MV-4-11 (cell line): ENCODE results near the gene SCIMP.
"Not testable (repeated sequence)": the region's sequence is repeated elsewhere in the genome, so short reads cannot be mapped to it uniquely, and the experiment has no call there.

Source experiments
- DNase-seq: peaks from one replicate; lab custom pipeline; 2025; lab: John Stamatoyannopoulos, UW

SCIMP gene

DNA sequence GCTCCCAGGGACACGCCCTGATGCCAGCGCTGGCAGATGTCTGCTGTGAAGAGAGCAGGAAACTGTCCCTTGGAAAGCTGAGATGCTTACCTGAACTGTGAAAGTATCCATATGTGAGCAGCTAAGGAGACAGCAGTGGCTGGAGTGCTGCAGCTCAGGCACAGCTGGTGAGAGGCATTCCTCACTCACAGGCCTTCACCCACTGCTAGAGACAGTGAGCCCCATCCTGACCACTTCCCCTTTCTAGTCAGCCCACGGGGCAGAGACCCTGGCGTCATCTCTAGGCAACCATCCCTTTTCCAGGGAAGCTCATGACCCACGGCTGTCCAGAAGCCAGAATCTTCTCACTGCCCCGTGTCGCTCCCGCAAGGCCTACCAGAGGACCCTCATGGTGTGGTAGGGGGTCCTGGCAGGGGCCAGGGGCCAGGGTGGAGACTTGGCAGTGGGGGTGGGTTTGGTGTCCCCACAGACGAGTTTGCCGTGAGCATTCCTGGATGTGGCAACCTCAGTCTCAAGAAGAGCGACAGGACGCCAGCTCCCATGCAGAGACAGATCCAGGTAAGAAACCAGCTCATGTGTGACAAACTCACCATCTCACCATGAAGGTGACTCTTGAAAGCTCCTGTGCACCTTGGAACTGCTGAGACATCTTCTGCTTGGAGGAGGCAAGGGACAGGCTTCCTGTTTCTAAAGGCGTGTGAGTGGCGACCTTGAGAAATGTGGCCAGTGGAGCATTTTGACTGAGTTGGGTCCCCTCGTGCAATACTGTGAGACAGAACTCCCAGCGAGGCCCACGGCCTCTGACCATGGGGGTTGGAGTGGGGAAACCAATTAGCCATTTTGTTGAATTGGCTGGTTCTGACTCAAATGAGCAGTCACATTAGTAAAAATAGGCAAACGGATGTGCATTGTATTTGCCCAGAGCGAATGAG lies at the start of gene SCIMP:
TSS of gene SCIMP (minus strand) at position 216 of the 932 bp plus-strand sequence. CDS start at position 111, 105 bp downstream.
- DNase-seq: peak; percentile 93

DNA sequence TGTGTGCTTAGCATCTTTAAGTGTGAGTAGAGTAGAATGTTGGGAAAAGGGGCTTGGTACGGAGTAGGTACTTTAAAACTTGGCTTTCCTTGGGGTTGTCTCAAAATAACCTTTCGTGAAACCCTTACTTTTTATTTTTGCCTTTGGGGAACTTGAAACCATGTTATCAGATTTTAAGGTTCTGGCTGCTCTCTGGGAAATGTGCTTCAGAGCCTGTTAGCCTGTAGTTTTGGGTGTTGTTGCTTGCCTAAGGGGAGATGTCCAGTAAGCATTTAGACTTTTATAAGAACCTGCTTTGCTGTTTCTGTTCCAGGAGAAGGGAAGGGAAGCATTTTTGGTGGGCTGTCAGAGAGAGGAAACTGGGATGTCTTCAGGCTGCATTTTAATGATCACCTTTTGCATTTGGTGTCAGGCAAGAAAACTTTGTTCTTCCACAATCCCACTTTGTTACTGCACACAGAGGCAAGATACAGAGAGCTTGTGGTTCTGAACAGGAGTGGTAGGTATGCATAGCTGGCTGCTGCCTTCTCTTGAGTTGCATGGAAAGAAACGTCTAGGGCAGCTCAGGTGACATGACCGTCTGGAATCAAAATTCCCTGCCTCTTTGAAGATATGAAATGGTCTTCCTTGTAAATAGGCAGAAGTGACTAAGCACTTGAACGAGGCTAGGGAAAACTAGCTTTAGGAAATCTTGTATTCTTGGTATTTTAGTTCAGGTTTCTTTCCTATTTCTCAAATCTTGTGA lies 49.1 kb upstream of the SCIMP start:
- DNase-seq: peak; percentile 23

- no peak for DNase-seq
These were observed 48.1 kb upstream of the SCIMP start for GRCh38 chr17:5282642-5283217.

GRCh38 chr17:5281814-5282641 lies 47.4 kb upstream of the SCIMP start, which contains the start of gene RABEP1:
TSS of gene RABEP1 (plus strand) at chr17:5282284. CDS start at chr17:5282487, 203 bp downstream.
- peak; percentile 71 for DNase-seq

GRCh38 chr17:5272322-5272721 lies 37.7 kb upstream of the SCIMP start:
- DNase-seq: no peak

DNA sequence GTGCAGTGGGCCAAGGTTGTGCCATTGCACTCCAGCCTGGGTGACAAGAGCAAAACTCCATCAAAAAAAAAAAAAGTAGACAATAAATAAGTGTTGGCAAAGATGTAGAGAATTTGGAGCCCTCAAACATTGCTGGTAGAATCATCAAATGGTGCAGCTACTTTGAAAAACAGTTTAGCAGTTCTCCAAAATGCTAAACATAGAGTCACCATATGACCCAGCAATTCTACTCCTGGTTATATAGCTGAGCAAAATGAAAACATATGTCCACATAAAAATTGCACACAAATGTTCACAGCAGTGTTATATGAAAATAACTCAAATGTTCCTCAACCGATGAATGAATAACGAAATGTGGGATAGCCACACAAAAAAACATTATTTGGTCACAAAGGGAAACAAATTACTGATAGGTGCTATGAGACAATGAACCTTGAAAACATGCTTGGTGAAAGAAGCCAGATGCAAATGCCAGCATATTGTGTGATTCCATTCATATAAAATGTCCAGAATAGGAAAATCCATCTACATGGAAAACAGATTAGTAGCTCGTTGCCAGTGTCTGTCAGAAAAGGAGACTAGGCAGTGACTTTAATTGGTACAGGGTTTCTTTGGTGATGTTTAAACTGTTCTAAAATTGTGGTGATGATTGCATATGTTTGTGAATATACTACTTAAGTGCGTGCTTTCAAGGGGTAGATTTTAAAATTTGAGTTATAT lies 34.7 kb upstream of the SCIMP start:
- no peak for DNase-seq

DNA sequence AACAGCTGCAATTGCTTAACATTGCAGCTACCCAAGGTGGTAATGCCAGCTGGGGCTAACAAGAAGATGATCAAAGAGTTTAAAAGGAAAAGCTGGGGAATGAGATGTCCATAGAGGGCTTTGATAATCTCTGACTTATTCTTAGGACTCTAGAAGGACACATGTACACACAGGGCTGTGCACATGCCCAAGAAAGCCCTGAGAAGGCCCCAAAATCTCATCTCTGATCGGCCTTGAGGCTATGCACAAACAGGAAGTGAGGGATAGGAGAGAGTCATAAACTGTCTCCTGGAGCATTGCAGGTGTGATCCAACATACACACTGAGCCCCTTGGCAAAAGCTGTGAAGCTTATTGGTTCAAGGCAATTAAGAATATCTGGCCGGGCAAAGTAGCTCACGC lies 30.2 kb upstream of the SCIMP start:
- peak; percentile 24 for DNase-seq

GRCh38 chr17:5263441-5263840 lies 28.8 kb upstream of the SCIMP start:
- DNase-seq: no peak

GRCh38 chr17:5262416-5262991 lies 27.8 kb upstream of the SCIMP start:
- no peak for DNase-seq

- no peak for DNase-seq
These were observed 25.9 kb upstream of the SCIMP start for GRCh38 chr17:5260542-5260941.

DNA sequence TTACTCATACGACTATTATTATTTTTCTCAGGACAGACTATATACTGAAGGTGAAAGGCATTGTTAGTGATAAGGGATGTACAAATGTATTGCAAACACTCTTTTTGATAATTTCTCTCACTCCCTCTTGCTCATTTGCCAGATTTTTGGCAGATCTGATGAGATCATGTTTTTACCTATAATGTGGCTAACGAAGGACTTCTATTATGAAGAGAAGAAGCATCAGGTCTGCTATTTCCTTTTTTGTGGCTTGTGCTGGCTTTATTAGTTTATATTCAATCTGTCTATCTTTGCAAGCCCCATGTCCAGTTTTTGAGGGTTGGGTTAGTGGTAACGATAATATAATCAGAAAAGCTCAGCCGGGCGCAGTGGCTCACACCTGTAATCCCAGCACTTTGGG lies 22.5 kb upstream of the SCIMP start:
- DNase-seq: no peak

- DNase-seq: peak; percentile 68
These were observed 20.4 kb upstream of the SCIMP start for GRCh38 chr17:5254903-5255521.

GRCh38 chr17:5254414-5254813 lies 19.8 kb upstream of the SCIMP start:
- no peak for DNase-seq

- DNase-seq: peak; percentile 73
These were observed 15.0 kb upstream of the SCIMP start for GRCh38 chr17:5249615-5250014.

DNA sequence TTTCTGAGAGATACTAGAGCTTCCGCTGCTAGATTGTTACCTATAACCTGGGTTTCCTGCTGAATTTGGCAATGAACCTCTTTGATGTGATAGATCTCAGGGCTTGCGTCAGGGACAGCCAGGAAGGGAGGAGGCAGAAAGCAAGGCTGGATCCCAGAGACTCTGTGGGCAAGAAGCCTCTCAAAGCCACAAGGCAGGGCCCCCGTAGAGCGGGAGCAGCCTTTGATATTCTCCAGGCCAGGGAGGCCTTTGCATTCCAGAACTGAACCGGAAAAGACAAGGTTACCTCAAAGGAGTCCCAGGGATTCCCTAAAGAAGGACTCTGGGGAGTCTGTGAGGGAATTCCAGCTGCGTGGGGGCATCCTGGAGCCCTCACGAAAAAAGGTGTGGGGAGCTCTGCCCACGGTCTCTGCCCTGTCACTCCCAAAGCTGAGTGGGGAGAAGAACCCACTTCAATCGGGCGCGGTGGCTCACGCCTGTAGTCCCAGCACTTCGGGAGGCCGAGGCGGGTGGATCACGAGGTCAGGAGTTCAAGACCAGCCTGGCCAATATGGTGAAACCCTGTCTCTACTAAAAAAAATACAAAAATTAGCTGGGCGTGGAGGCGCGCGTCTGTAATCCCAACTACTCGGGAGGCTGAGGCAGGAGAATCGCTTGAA lies 14.3 kb upstream of the SCIMP start:
- no peak for DNase-seq

- no peak for DNase-seq
These were observed 13.0 kb upstream of the SCIMP start for GRCh38 chr17:5247621-5248020.

DNA sequence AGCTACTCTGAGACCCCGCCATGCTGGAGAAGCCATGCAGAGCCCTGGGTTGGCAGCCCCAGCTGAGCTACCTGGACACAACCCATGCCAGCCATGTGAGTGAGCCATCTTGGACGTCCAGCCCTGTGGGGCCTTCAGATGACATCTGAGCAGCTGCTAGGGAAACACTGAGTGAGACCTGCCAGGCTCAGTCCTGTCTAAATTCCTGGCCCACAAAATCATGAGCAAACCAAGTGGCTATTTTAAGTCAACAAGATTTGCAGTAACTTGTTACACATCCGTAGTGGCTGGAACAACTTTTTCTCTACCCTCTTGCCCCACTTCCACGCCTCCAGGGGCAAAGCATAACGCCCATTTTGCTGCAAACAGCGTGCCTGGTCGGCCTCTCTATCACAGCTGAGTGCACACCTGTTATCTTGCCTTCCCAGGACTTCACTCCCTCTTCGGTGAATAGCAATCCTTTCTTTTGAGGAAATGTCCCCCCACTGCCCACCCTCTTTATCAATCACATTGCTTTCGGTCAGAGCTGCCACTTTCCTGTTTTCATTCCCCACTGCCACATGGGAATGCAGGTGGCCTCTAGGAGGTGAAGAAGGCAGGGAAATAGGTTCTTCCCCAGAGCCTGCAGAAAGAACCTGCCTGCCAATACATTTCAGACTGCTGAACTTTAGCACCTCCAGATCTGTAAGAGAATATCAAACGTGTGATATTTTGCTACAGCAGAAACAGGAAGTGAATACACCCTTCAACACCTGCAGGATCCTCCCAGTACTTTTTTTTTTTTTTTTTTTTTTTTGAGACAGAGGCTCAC lies 7.4 kb upstream of the SCIMP start:
- peak; percentile 9 for DNase-seq

DNA sequence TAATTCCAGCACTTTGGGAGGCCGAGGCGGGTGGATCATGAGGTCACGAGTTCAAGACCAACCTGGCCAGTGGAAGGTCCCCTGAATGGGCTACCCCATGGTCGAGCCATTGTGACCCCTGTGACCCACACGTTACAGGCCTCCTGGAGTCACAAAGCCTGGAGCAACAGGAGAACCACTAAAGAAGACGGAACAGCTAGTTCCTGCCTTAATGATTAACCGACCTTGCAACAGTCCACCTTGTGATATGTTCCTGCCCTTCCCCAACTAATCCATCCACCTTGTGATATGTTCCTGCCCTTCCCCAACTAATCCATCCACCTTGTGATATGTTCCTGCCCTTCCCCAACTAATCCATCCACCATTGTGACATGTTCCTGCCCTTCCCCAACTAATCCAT lies 5.1 kb upstream of the SCIMP start:
- DNase-seq: not testable (repeated sequence)

- no peak for DNase-seq
These were observed 3.7 kb upstream of the SCIMP start for GRCh38 chr17:5238333-5238732.
